SK-N-MC (cell line): Measurements from ENCODE around the gene NFKBIL1.

Experiments
- DNase-seq: peaks from one replicate; pipeline ENCODE4 v3.0.0-alpha.2; 2011; ENCODE audit warnings: low read depth, low spot score
- H3K27ac ChIP-seq: fragments of 200-600 bp; sonication (generic); 2 replicates; pipeline ENCODE4 v1.5.1; 2016; ENCODE audit warnings: mixed run types
- H3K36me3 ChIP-seq: fragments of 200-600 bp; sonication (generic); 2 replicates; pipeline ENCODE4 v1.6.1; 2017; ENCODE audit warnings: antibody characterized with exemption, low read length, mixed read lengths; ENCODE audit not compliant: insufficient read depth
- H3K4me3 ChIP-seq: fragments of 200-600 bp; sonication (generic); 2 replicates; pipeline ENCODE4 v1.5.1; 2016
- H3K9ac ChIP-seq: fragments of 200-600 bp; sonication (generic); 2 replicates; pipeline ENCODE4 v1.8.0; 2017; ENCODE audit warnings: mixed run types, mixed read lengths; ENCODE audit not compliant: insufficient read length
- H3K9me3 ChIP-seq: fragments of 200-600 bp; sonication (generic); 2 replicates; pipeline ENCODE4 v1.6.1; 2017; ENCODE audit warnings: low read depth, mild to moderate bottlenecking, antibody characterized with exemption, low read length, moderate library complexity, mixed read lengths
- EZH2 ChIP-seq: fragments of 200-600 bp; sonication (generic); IDR thresholded peaks from one replicate; pipeline ENCODE4 v1.6.1; 2017; ENCODE audit warnings: antibody characterized with exemption
- FOXP2 ChIP-seq: optimal IDR thresholded peaks from 2 replicates; pipeline ENCODE3; 2011; ENCODE audit warnings: mild to moderate bottlenecking, moderate library complexity; ENCODE audit not compliant: insufficient read depth; ENCODE audit errors: extremely low read length, control extremely low read depth
- POLR2AphosphoS5 ChIP-seq: IDR thresholded peaks from 2 replicates; pipeline ENCODE4 v1.6.1; 2012; ENCODE audit warnings: mild to moderate bottlenecking, low read depth, low read length, borderline replicate concordance

The NFKBIL1 gene

GRCh38 chr6:31575952-31576685 is 28.7 kb downstream of the NFKBIL1 start:
- Histone ChIP-seq H3K36me3 (no peaks in the 10 kb centered on the region), H3K9me3 (no peaks in the 10 kb centered on the region), H3K4me3 (no peak overlapping the region), H3K9ac (no peak overlapping the region), H3K27ac (no peak overlapping the region)
- TF ChIP-seq FOXP2: no peak
- TF ChIP-seq POLR2AphosphoS5: no peak
- DNase-seq: no peak

- H3K4me3 ChIP-seq: no peak overlapping the region
- H3K36me3 ChIP-seq: no peaks in the 10 kb centered on the region
- no peaks in the 10 kb centered on the region for H3K9me3 ChIP-seq
- H3K9ac ChIP-seq: no peak overlapping the region
- H3K27ac ChIP-seq: no peak overlapping the region
- no peak for DNase-seq
- TF ChIP-seq POLR2AphosphoS5 (no peak), FOXP2 (no peak), EZH2 (no peak)
These were observed 29.6 kb downstream of the NFKBIL1 start for GRCh38 chr6:31576897-31577578.

- no peak overlapping the region for H3K27ac ChIP-seq
- TF ChIP-seq FOXP2 (no peak), EZH2 (no peak), POLR2AphosphoS5 (no peak)
These were observed 30.2 kb downstream of the NFKBIL1 start for GRCh38 chr6:31577579-31577966.

GRCh38 chr6:31578184-31579118 is 31.0 kb downstream of the NFKBIL1 start:
- no peak overlapping the region for H3K9ac ChIP-seq
- DNase-seq: no peak
- H3K27ac ChIP-seq: no peak overlapping the region
- H3K4me3 ChIP-seq: no peak overlapping the region
- no peaks in the 10 kb centered on the region for H3K9me3 ChIP-seq
- no peaks in the 10 kb centered on the region for H3K36me3 ChIP-seq
- TF ChIP-seq EZH2: no peak
- no peak for TF ChIP-seq FOXP2

More at GRCh38 chr6:31577579-31577966, 30.2 kb downstream of the NFKBIL1 start:
- H3K9ac ChIP-seq: no peak overlapping the region
- H3K36me3 ChIP-seq: no peaks in the 10 kb centered on the region
- no peaks in the 10 kb centered on the region for H3K9me3 ChIP-seq
- DNase-seq: no peak
- no peak overlapping the region for H3K4me3 ChIP-seq

- Histone ChIP-seq H3K9ac (no peak overlapping the region), H3K36me3 (no peaks in the 10 kb centered on the region)
These were observed 31.7 kb downstream of the NFKBIL1 start for GRCh38 chr6:31579119-31579505.

GRCh38 chr6:31579546-31580437 is 32.4 kb downstream of the NFKBIL1 start:
- no peak overlapping the region for H3K9ac ChIP-seq
- TF ChIP-seq EZH2 (no peak), POLR2AphosphoS5 (no peak), FOXP2 (no peak)
- no peak overlapping the region for H3K27ac ChIP-seq
- H3K36me3 ChIP-seq: no peaks in the 10 kb centered on the region
- no peaks in the 10 kb centered on the region for H3K9me3 ChIP-seq
- no peak for DNase-seq
- no peak overlapping the region for H3K4me3 ChIP-seq

More at GRCh38 chr6:31579119-31579505, 31.7 kb downstream of the NFKBIL1 start:
- no peak overlapping the region for H3K27ac ChIP-seq
- H3K9me3 ChIP-seq: no peaks in the 10 kb centered on the region
- H3K4me3 ChIP-seq: no peak overlapping the region
- DNase-seq: no peak
- TF ChIP-seq POLR2AphosphoS5: no peak
- no peak for TF ChIP-seq FOXP2
- TF ChIP-seq EZH2: no peak

- Histone ChIP-seq H3K9me3 (no peaks in the 10 kb centered on the region), H3K9ac (peak overlapping the region; percentile 81), H3K4me3 (peak overlapping the region; percentile 88), H3K36me3 (no peaks in the 10 kb centered on the region), H3K27ac (no peak overlapping the region)
- TF ChIP-seq EZH2 (no peak), FOXP2 (no peak), POLR2AphosphoS5 (no peak)
- DNase-seq: no peak
These were observed 33.0 kb downstream of the NFKBIL1 start for GRCh38 chr6:31580438-31580740.
